H9 (cell line): ENCODE results near the gene SUN2. TPM values are rescaled to one million over a fixed set of nuclear protein-coding genes. Genes with fewer than 3 reads are reported as not detected.

Experiments used
- DNase-seq: peaks from one replicate; pipeline ENCODE4 v3.0.0-alpha.2; 2017
- H2AFZ ChIP-seq: one replicate; pipeline ENCODE4 v1.6.1; 2013; ENCODE audit warnings: mild to moderate bottlenecking, low read length, control low read depth, moderate library complexity
- H2AK5ac ChIP-seq: 2 replicates; pipeline ENCODE4 v1.6.1; 2013; ENCODE audit warnings: low read length, control low read depth, mixed read lengths; ENCODE audit not compliant: insufficient read length
- H2BK120ac ChIP-seq: one replicate; pipeline ENCODE4 v1.6.1; 2013; ENCODE audit warnings: low read depth, mild to moderate bottlenecking, low read length, control low read depth, inconsistent platforms; ENCODE audit not compliant: poor library complexity, severe bottlenecking
- H2BK12ac ChIP-seq: 2 replicates; pipeline ENCODE4 v1.6.1; 2013; ENCODE audit warnings: low read length, control low read depth, mixed read lengths, low read depth; ENCODE audit not compliant: insufficient read length
- H2BK15ac ChIP-seq: 2 replicates; pipeline ENCODE4 v1.6.1; 2013; ENCODE audit warnings: low read depth, low read length, control low read depth
- H2BK20ac ChIP-seq: one replicate; pipeline ENCODE4 v1.6.1; 2013; ENCODE audit warnings: low read depth, mild to moderate bottlenecking, low read length, control low read depth, inconsistent platforms; ENCODE audit not compliant: poor library complexity, severe bottlenecking
- H2BK5ac ChIP-seq: 2 replicates; pipeline ENCODE4 v1.6.1; 2013; ENCODE audit warnings: low read length, control low read depth, mixed read lengths; ENCODE audit not compliant: insufficient read length
- H3K14ac ChIP-seq: 2 replicates; pipeline ENCODE4 v1.6.1; 2013; ENCODE audit warnings: low read length, control low read depth; ENCODE audit not compliant: insufficient read depth
- H3K18ac ChIP-seq: 2 replicates; pipeline ENCODE4 v1.6.1; 2013; ENCODE audit warnings: low read depth, mild to moderate bottlenecking, mixed read lengths, low read length, control low read depth; ENCODE audit not compliant: insufficient read length
- H3K23ac ChIP-seq: 2 replicates; pipeline ENCODE4 v1.6.1; 2013; ENCODE audit warnings: low read length, control low read depth, mixed read lengths, low read depth; ENCODE audit not compliant: insufficient read length
- H3K23me2 ChIP-seq: 2 replicates; pipeline ENCODE4 v1.6.1; 2013; ENCODE audit warnings: low read depth, mild to moderate bottlenecking, mixed read lengths, low read length, control low read depth; ENCODE audit not compliant: insufficient read length, poor library complexity, severe bottlenecking
- H3K27ac ChIP-seq: 2 replicates; pipeline ENCODE4 v1.5.1; 2013; ENCODE audit warnings: low read length, control low read depth, mixed read lengths, low read depth; ENCODE audit not compliant: insufficient read length
- H3K27me3 ChIP-seq: 2 replicates; pipeline ENCODE4 v1.6.1; 2013; ENCODE audit warnings: low read length, control low read depth, inconsistent platforms; ENCODE audit not compliant: insufficient read depth
- H3K4ac ChIP-seq: 2 replicates; pipeline ENCODE4 v1.6.1; 2013; ENCODE audit warnings: low read depth, mild to moderate bottlenecking, control low read depth, inconsistent platforms, low read length, moderate library complexity
- H3K4me1 ChIP-seq: 2 replicates; pipeline ENCODE4 v1.6.1; 2013; ENCODE audit warnings: low read length, control low read depth, inconsistent platforms; ENCODE audit not compliant: insufficient read depth
- H3K4me2 ChIP-seq: 2 replicates; pipeline ENCODE4 v1.6.1; 2013; ENCODE audit warnings: low read length, control low read depth, mixed read lengths; ENCODE audit not compliant: insufficient read length, insufficient read depth
- H3K56ac ChIP-seq: 2 replicates; pipeline ENCODE4 v1.6.1; 2013; ENCODE audit warnings: low read depth, mild to moderate bottlenecking, mixed read lengths, low read length, control low read depth; ENCODE audit not compliant: insufficient read length
- H3K79me1 ChIP-seq: 2 replicates; pipeline ENCODE4 v1.6.1; 2013; ENCODE audit warnings: low read depth, mild to moderate bottlenecking, moderate library complexity, low read length, control low read depth, inconsistent platforms; ENCODE audit not compliant: insufficient read depth, poor library complexity, severe bottlenecking
- H3K79me2 ChIP-seq: 2 replicates; pipeline ENCODE4 v1.6.1; 2013; ENCODE audit warnings: low read length, control low read depth, inconsistent platforms; ENCODE audit not compliant: insufficient read depth
- H3K9ac ChIP-seq: 2 replicates; pipeline ENCODE4 v1.6.1; 2013; ENCODE audit warnings: low read length, control low read depth, mixed read lengths; ENCODE audit not compliant: insufficient read length; ENCODE audit errors: extremely low read depth
- H3K9me3 ChIP-seq: one replicate; pipeline ENCODE4 v1.6.1; 2013; ENCODE audit warnings: low read depth, low read length, inconsistent platforms; ENCODE audit not compliant: control insufficient read depth
- H3T11ph ChIP-seq: one replicate; pipeline ENCODE4 v1.6.1; 2013; ENCODE audit warnings: mild to moderate bottlenecking, low read length, control low read depth, inconsistent platforms
- H4K20me1 ChIP-seq: one replicate; pipeline ENCODE4 v1.6.1; 2013; ENCODE audit not compliant: control insufficient read depth, insufficient read length, insufficient read depth
- H4K5ac ChIP-seq: 2 replicates; pipeline ENCODE4 v1.6.1; 2013; ENCODE audit warnings: low read depth, mild to moderate bottlenecking, mixed read lengths, low read length, control low read depth; ENCODE audit not compliant: insufficient read length
- H4K8ac ChIP-seq: replicated peaks from 2 replicates; pipeline ENCODE4 v1.6.1; 2013; ENCODE audit warnings: low read length, control low read depth, mixed read lengths, low read depth; ENCODE audit not compliant: insufficient read length
- H4K91ac ChIP-seq: 2 replicates; pipeline ENCODE4 v1.6.1; 2013; ENCODE audit warnings: low read depth, mild to moderate bottlenecking, moderate library complexity, mixed read lengths, low read length, control low read depth; ENCODE audit not compliant: insufficient read length
- H3K27ac Mint-ChIP-seq, 3 experiments: 2 replicates in 2 of 3; 3 replicates in 1 of 3; pipeline ENCODE4 v1.8.0; 2020 to 2021; ENCODE audit warnings: mixed read lengths in 3 of 3, mild to moderate bottlenecking in 1 of 3, moderate library complexity in 1 of 3
- H3K27me3 Mint-ChIP-seq: 2 replicates; pipeline ENCODE4 v1.8.0; 2021; ENCODE audit warnings: low read depth, mild to moderate bottlenecking, moderate library complexity, mixed read lengths
- H3K36me3 Mint-ChIP-seq, 3 experiments: 2 replicates in 2 of 3; 3 replicates in 1 of 3; pipeline ENCODE4 v1.8.0; 2020 to 2021; ENCODE audit warnings: low read depth in 3 of 3, mixed read lengths in 3 of 3; ENCODE audit not compliant: insufficient read depth in 1 of 3
- H3K4me1 Mint-ChIP-seq, 2 experiments: 2 replicates each; pipeline ENCODE4 v1.8.0; 2020; ENCODE audit warnings: mixed read lengths in 2 of 2
- H3K4me3 Mint-ChIP-seq, 2 experiments: 2 replicates in 1 of 2; 3 replicates in 1 of 2; pipeline ENCODE4 v1.8.0; 2020 to 2021; ENCODE audit warnings: mild to moderate bottlenecking in 2 of 2, mixed read lengths in 2 of 2, moderate library complexity in 1 of 2
- H3K9me3 Mint-ChIP-seq, 2 experiments: 2 replicates in 1 of 2; 3 replicates in 1 of 2; pipeline ENCODE4 v1.8.0; 2020; ENCODE audit warnings: mild to moderate bottlenecking in 2 of 2, mixed read lengths in 2 of 2, moderate library complexity in 1 of 2
- CTCF ChIP-seq: fragments of 200-600 bp; sonication (generic); conservative IDR thresholded peaks from 3 replicates; pipeline ENCODE4 v1.8.0; 2021; ENCODE audit warnings: antibody characterized with exemption, mild to moderate bottlenecking
- WGBS: extraction: QIAGEN DNeasy Blood & Tissue Kit; methylation state at CpG from one replicate; pipeline ENCODE4 v1.1.7; 2013; ENCODE audit warnings: missing lambda C conversion rate, low lambda C conversion rate, mixed read lengths; ENCODE audit not compliant: insufficient read length; ENCODE audit errors: extremely low coverage; 5-methylcytosine and 5-hydroxymethylcytosine counted together
- total RNA-seq: library from RNA; stranded (reverse); gene quantifications from 2 replicates; pipeline ENCODE4 v1.2.1, GENCODE V29; 2021

Gene SUN2
- total RNA-seq, 1 experiment from 2014 or later, result 12.0 TPM

- H3K27ac ChIP-seq, result no peak overlapping the region
- H3K23ac ChIP-seq, result no peak overlapping the region
- H3K4me2 ChIP-seq, result no peak overlapping the region
- no peak overlapping the region; a peak in 1 of 5 replicates for H3K4me3 Mint-ChIP-seq
- H2BK15ac ChIP-seq, result no peak overlapping the region
- H2AFZ ChIP-seq, result no peak overlapping the region
- no peak overlapping the region for H3K27ac Mint-ChIP-seq
- H3K9ac ChIP-seq, result no peak overlapping the region
- no peak overlapping the region for H3K56ac ChIP-seq
- H3T11ph ChIP-seq, result no peak overlapping the region
- no peak overlapping the region for H4K8ac ChIP-seq
- H3K9me3 ChIP-seq, result no peaks in the 10 kb centered on the region
- H3K36me3 Mint-ChIP-seq, result no peaks in the 10 kb centered on the region
- no peaks in the 10 kb centered on the region for H3K4me1 ChIP-seq
- H3K4ac ChIP-seq, result no peak overlapping the region
- H2BK120ac ChIP-seq, result no peak overlapping the region
- H2BK12ac ChIP-seq, result no peak overlapping the region
- H4K91ac ChIP-seq, result no peak overlapping the region
- H3K27me3 Mint-ChIP-seq, result peaks cover 3% of the 10 kb centered on the region
- H3K27me3 ChIP-seq, result no peaks in the 10 kb centered on the region
- H2AK5ac ChIP-seq, result no peak overlapping the region
- no peak for TF ChIP-seq CTCF
- H3K9me3 Mint-ChIP-seq, result no peaks in the 10 kb centered on the region
- no CpG with 5 or more reads among the region's 12 CpGs for WGBS
- H2BK5ac ChIP-seq, result no peak overlapping the region
- DNase-seq, result no peak
- H2BK20ac ChIP-seq, result no peak overlapping the region
- H3K18ac ChIP-seq, result no peak overlapping the region
- H4K20me1 ChIP-seq, result no peaks in the 10 kb centered on the region
- no peaks in the 10 kb centered on the region for H3K79me1 ChIP-seq
- peaks cover 2% of the 10 kb centered on the region for H3K23me2 ChIP-seq
- no peak overlapping the region for H4K5ac ChIP-seq
- H3K14ac ChIP-seq, result no peak overlapping the region
- no peaks in the 10 kb centered on the region for H3K79me2 ChIP-seq
- H3K4me1 Mint-ChIP-seq, result peaks cover 14 to 19% of the 10 kb centered on the region in 2 experiments
These were observed 4.8 kb upstream of the SUN2 start for GRCh38 chr22:38760477-38761201.
